GM23338 (cell line): ENCODE results near the gene TBPL2. TPM values are rescaled to one million over a fixed set of nuclear protein-coding genes. Genes with fewer than 3 reads are reported as not detected.

Experiments used
- ATAC-seq: fragments of 200-7000 bp; cut with Tn5 transposase; 3 replicates; pipeline ENCODE4 v1.9.1; 2020
- DNase-seq: peaks from one replicate; pipeline ENCODE4 v3.0.0-alpha.2; 2015; ENCODE audit warnings: low spot score
- H2AFZ ChIP-seq: fragments of 200-600 bp; sonication (generic); 2 replicates; pipeline ENCODE4 v1.8.0; 2016; ENCODE audit warnings: antibody characterized with exemption, mild to moderate bottlenecking, moderate library complexity
- H3F3A ChIP-seq: fragments of 200-600 bp; sonication (generic); replicated peaks from 2 replicates; pipeline ENCODE4 v1.8.0; 2017; ENCODE audit warnings: antibody characterized with exemption, mixed run types, low read depth
- H3K27ac ChIP-seq: fragments of 200-600 bp; sonication (generic); 2 replicates; pipeline ENCODE4 v1.6.1; 2016; ENCODE audit warnings: low read depth
- H3K27me3 ChIP-seq: fragments of 200-600 bp; sonication (generic); 2 replicates; pipeline ENCODE4 v1.8.0; 2016; ENCODE audit warnings: mild to moderate bottlenecking, mixed run types, moderate library complexity; ENCODE audit not compliant: insufficient read depth
- H3K36me3 ChIP-seq: fragments of 200-600 bp; sonication (generic); 2 replicates; pipeline ENCODE4 v1.8.0; 2016; ENCODE audit warnings: mild to moderate bottlenecking; ENCODE audit not compliant: insufficient read depth
- H3K4me1 ChIP-seq: fragments of 200-600 bp; sonication (generic); 2 replicates; pipeline ENCODE4 v1.8.0; 2016; ENCODE audit warnings: mild to moderate bottlenecking, moderate library complexity; ENCODE audit not compliant: insufficient read depth
- H3K4me2 ChIP-seq: fragments of 200-600 bp; sonication (generic); 2 replicates; pipeline ENCODE4 v1.7.1; 2017; ENCODE audit warnings: mixed run types
- H3K4me3 ChIP-seq: fragments of 200-600 bp; sonication (generic); 2 replicates; pipeline ENCODE4 v1.6.1; 2016; ENCODE audit warnings: mixed run types
- H3K79me2 ChIP-seq: fragments of 200-600 bp; sonication (generic); replicated peaks from 2 replicates; pipeline ENCODE4 v1.8.0; 2017; ENCODE audit warnings: mild to moderate bottlenecking; ENCODE audit not compliant: insufficient read depth
- H3K9me2 ChIP-seq: fragments of 200-600 bp; sonication (generic); 2 replicates; pipeline ENCODE4 v1.8.0; 2017; ENCODE audit not compliant: insufficient read depth
- H4K20me1 ChIP-seq: fragments of 200-600 bp; sonication (generic); replicated peaks from 2 replicates; pipeline ENCODE4 v1.8.0; 2017; ENCODE audit warnings: mild to moderate bottlenecking; ENCODE audit not compliant: insufficient read depth
- H3K27ac Mint-ChIP-seq: 2 replicates; pipeline ENCODE4 v1.8.0; 2020; ENCODE audit warnings: inconsistent platforms, mild to moderate bottlenecking, moderate library complexity, mixed read lengths
- H3K27me3 Mint-ChIP-seq: 3 replicates; pipeline ENCODE4 v1.8.0; 2022; ENCODE audit warnings: low read depth, mild to moderate bottlenecking, moderate library complexity, mixed read lengths, inconsistent platforms; ENCODE audit not compliant: insufficient read depth, poor library complexity
- H3K36me3 Mint-ChIP-seq: 3 replicates; pipeline ENCODE4 v1.8.0; 2021; ENCODE audit warnings: low read depth, mild to moderate bottlenecking, inconsistent platforms, moderate library complexity, mixed read lengths
- H3K4me1 Mint-ChIP-seq: 3 replicates; pipeline ENCODE4 v1.8.0; 2020; ENCODE audit warnings: mild to moderate bottlenecking, inconsistent platforms, mixed read lengths
- H3K4me3 Mint-ChIP-seq: 3 replicates; pipeline ENCODE4 v1.8.0; 2021; ENCODE audit warnings: moderate library complexity, mild to moderate bottlenecking, inconsistent platforms, mixed read lengths
- H3K9me3 Mint-ChIP-seq: 3 replicates; pipeline ENCODE4 v1.8.0; 2020; ENCODE audit warnings: moderate library complexity, mild to moderate bottlenecking, inconsistent platforms, mixed read lengths
- CREB1 ChIP-seq: fragments of 250-450 bp; sonication (Bioruptor Pico); IDR thresholded peaks from 2 replicates; pipeline ENCODE4 v1.5.0; 2020; ENCODE audit warnings: low read depth, mild to moderate bottlenecking, moderate library complexity
- EZH2 ChIP-seq: fragments of 200-600 bp; sonication (generic); IDR thresholded peaks from one replicate; pipeline ENCODE4 v1.8.0; 2017; ENCODE audit warnings: antibody characterized with exemption, mild to moderate bottlenecking, low read depth; ENCODE audit not compliant: unreplicated experiment
- EZH2phosphoT487 ChIP-seq: fragments of 200-600 bp; sonication (generic); IDR thresholded peaks from one replicate; pipeline ENCODE4 v1.8.1; 2018; ENCODE audit warnings: antibody characterized with exemption; ENCODE audit not compliant: unreplicated experiment
- JUNB ChIP-seq: IDR thresholded peaks from one replicate; pipeline ENCODE4 v1.6.1; 2016; ENCODE audit warnings: antibody characterized with exemption; ENCODE audit not compliant: unreplicated experiment
- NANOG ChIP-seq: IDR thresholded peaks from 2 replicates; pipeline ENCODE4 v1.6.1; 2016; ENCODE audit warnings: antibody characterized with exemption, borderline replicate concordance
- POLR2AphosphoS5 ChIP-seq: IDR thresholded peaks from 2 replicates; pipeline ENCODE4 v1.6.1; 2016; ENCODE audit warnings: antibody characterized with exemption, low read depth
- STAT1 ChIP-seq: IDR thresholded peaks from one replicate; pipeline ENCODE4 v1.6.1; 2016; ENCODE audit warnings: antibody characterized with exemption; ENCODE audit not compliant: unreplicated experiment
- ZNF114 ChIP-seq: fragments of 250-450 bp; sonication (Bioruptor Pico); IDR thresholded peaks from 2 replicates; pipeline ENCODE4 v1.5.0; 2020; ENCODE audit warnings: mild to moderate bottlenecking, moderate library complexity
- ZNF331 ChIP-seq: fragments of 250-450 bp; sonication (Bioruptor Pico); IDR thresholded peaks from 2 replicates; pipeline ENCODE4 v1.5.0; 2020; ENCODE audit warnings: low read depth, mild to moderate bottlenecking, moderate library complexity
- polyA plus RNA-seq: library from polyadenylated mRNA; unstranded; fragments of >200 nt; fragmentation: Nextera tagmentation; extraction: Ambion mirVana; gene quantifications from 2 replicates; pipeline ENCODE4 v1.2.1, GENCODE V29; 2016
- total RNA-seq: library from RNA; depleted of rRNA; stranded (reverse); fragments of >200 nt; shearing (Covaris generic); gene quantifications from 2 replicates; pipeline ENCODE4 v1.2.3, GENCODE V29; 2014
- TF ChIP-seq, protein P1 (sequence below): IDR thresholded peaks from one replicate; pipeline ENCODE4 v1.6.1; 2018; ENCODE audit warnings: antibody characterized with exemption; ENCODE audit not compliant: unreplicated experiment
- TF ChIP-seq, protein P2 (sequence below): IDR thresholded peaks from 2 replicates; pipeline ENCODE4 v1.6.1; 2016; ENCODE audit warnings: antibody characterized with exemption
- TF ChIP-seq, protein P3 (sequence below), 2 experiments: fragments of 200-600 bp in 1 of 2; sonication (generic) in 1 of 2; conservative IDR thresholded peaks; 2 replicates each; pipeline versions ENCODE4 v1.5.1 to v1.6.1; 2016 to 2017; ENCODE audit warnings: antibody characterized with exemption in 2 of 2, low read depth in 2 of 2, mild to moderate bottlenecking in 2 of 2, moderate library complexity in 1 of 2
- TF ChIP-seq, protein P4 (sequence below): fragments of 250-450 bp; sonication (Bioruptor Pico); IDR thresholded peaks from 2 replicates; pipeline ENCODE4 v1.5.0; 2020; ENCODE audit warnings: mild to moderate bottlenecking, moderate library complexity

The TBPL2 gene
- total and polyA plus RNA-seq, 2 experiments from 2014 or later = 0.24 TPM; not detected in 1

DNA sequence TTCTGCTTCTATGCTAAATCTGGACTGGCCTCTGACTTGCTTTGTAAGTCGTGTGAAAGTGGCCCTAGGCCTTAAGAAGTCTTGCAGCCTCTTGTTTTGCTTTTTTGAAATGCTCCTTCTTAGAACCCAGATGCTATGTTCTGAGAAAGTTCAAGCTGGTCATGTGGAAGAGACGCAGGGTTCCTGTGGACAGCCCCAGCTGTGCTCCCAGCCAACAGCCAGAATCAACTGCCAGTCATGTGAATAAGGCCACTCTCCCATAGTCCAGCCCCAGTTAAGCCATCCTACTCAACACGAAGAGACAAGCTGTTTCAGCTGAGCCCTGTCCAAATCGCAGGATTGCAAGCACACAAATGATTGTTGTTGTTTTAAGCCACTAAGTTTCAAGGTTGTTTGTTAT, 37.3 kb upstream of the TBPL2 start:
- H3K9me2 ChIP-seq = no peaks in the 10 kb centered on the region
- no peaks in the 10 kb centered on the region for H3F3A ChIP-seq
- H3K27ac ChIP-seq = no peak overlapping the region
- no peak overlapping the region for H3K4me3 Mint-ChIP-seq
- no peaks in the 10 kb centered on the region for H3K4me1 Mint-ChIP-seq
- TF ChIP-seq, protein P1, sequence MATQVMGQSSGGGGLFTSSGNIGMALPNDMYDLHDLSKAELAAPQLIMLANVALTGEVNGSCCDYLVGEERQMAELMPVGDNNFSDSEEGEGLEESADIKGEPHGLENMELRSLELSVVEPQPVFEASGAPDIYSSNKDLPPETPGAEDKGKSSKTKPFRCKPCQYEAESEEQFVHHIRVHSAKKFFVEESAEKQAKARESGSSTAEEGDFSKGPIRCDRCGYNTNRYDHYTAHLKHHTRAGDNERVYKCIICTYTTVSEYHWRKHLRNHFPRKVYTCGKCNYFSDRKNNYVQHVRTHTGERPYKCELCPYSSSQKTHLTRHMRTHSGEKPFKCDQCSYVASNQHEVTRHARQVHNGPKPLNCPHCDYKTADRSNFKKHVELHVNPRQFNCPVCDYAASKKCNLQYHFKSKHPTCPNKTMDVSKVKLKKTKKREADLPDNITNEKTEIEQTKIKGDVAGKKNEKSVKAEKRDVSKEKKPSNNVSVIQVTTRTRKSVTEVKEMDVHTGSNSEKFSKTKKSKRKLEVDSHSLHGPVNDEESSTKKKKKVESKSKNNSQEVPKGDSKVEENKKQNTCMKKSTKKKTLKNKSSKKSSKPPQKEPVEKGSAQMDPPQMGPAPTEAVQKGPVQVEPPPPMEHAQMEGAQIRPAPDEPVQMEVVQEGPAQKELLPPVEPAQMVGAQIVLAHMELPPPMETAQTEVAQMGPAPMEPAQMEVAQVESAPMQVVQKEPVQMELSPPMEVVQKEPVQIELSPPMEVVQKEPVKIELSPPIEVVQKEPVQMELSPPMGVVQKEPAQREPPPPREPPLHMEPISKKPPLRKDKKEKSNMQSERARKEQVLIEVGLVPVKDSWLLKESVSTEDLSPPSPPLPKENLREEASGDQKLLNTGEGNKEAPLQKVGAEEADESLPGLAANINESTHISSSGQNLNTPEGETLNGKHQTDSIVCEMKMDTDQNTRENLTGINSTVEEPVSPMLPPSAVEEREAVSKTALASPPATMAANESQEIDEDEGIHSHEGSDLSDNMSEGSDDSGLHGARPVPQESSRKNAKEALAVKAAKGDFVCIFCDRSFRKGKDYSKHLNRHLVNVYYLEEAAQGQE = no peak
- TF ChIP-seq CREB1 (no peak), EZH2phosphoT487 (no peak), NANOG (no peak), ZNF331 (CRISPR knock-in tag) (no peak), JUNB (no peak), STAT1 (no peak), POLR2AphosphoS5 (no peak), EZH2 (no peak), ZNF114 (no peak)
- TF ChIP-seq, protein P2, sequence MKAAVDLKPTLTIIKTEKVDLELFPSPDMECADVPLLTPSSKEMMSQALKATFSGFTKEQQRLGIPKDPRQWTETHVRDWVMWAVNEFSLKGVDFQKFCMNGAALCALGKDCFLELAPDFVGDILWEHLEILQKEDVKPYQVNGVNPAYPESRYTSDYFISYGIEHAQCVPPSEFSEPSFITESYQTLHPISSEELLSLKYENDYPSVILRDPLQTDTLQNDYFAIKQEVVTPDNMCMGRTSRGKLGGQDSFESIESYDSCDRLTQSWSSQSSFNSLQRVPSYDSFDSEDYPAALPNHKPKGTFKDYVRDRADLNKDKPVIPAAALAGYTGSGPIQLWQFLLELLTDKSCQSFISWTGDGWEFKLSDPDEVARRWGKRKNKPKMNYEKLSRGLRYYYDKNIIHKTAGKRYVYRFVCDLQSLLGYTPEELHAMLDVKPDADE = no peak
- TF ChIP-seq, protein P3, sequence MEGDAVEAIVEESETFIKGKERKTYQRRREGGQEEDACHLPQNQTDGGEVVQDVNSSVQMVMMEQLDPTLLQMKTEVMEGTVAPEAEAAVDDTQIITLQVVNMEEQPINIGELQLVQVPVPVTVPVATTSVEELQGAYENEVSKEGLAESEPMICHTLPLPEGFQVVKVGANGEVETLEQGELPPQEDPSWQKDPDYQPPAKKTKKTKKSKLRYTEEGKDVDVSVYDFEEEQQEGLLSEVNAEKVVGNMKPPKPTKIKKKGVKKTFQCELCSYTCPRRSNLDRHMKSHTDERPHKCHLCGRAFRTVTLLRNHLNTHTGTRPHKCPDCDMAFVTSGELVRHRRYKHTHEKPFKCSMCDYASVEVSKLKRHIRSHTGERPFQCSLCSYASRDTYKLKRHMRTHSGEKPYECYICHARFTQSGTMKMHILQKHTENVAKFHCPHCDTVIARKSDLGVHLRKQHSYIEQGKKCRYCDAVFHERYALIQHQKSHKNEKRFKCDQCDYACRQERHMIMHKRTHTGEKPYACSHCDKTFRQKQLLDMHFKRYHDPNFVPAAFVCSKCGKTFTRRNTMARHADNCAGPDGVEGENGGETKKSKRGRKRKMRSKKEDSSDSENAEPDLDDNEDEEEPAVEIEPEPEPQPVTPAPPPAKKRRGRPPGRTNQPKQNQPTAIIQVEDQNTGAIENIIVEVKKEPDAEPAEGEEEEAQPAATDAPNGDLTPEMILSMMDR (conservative IDR thresholded peaks at IDR 0.05; ENCODE audit: low read depth in 2 of 2) = no peak
- TF ChIP-seq, protein P4, sequence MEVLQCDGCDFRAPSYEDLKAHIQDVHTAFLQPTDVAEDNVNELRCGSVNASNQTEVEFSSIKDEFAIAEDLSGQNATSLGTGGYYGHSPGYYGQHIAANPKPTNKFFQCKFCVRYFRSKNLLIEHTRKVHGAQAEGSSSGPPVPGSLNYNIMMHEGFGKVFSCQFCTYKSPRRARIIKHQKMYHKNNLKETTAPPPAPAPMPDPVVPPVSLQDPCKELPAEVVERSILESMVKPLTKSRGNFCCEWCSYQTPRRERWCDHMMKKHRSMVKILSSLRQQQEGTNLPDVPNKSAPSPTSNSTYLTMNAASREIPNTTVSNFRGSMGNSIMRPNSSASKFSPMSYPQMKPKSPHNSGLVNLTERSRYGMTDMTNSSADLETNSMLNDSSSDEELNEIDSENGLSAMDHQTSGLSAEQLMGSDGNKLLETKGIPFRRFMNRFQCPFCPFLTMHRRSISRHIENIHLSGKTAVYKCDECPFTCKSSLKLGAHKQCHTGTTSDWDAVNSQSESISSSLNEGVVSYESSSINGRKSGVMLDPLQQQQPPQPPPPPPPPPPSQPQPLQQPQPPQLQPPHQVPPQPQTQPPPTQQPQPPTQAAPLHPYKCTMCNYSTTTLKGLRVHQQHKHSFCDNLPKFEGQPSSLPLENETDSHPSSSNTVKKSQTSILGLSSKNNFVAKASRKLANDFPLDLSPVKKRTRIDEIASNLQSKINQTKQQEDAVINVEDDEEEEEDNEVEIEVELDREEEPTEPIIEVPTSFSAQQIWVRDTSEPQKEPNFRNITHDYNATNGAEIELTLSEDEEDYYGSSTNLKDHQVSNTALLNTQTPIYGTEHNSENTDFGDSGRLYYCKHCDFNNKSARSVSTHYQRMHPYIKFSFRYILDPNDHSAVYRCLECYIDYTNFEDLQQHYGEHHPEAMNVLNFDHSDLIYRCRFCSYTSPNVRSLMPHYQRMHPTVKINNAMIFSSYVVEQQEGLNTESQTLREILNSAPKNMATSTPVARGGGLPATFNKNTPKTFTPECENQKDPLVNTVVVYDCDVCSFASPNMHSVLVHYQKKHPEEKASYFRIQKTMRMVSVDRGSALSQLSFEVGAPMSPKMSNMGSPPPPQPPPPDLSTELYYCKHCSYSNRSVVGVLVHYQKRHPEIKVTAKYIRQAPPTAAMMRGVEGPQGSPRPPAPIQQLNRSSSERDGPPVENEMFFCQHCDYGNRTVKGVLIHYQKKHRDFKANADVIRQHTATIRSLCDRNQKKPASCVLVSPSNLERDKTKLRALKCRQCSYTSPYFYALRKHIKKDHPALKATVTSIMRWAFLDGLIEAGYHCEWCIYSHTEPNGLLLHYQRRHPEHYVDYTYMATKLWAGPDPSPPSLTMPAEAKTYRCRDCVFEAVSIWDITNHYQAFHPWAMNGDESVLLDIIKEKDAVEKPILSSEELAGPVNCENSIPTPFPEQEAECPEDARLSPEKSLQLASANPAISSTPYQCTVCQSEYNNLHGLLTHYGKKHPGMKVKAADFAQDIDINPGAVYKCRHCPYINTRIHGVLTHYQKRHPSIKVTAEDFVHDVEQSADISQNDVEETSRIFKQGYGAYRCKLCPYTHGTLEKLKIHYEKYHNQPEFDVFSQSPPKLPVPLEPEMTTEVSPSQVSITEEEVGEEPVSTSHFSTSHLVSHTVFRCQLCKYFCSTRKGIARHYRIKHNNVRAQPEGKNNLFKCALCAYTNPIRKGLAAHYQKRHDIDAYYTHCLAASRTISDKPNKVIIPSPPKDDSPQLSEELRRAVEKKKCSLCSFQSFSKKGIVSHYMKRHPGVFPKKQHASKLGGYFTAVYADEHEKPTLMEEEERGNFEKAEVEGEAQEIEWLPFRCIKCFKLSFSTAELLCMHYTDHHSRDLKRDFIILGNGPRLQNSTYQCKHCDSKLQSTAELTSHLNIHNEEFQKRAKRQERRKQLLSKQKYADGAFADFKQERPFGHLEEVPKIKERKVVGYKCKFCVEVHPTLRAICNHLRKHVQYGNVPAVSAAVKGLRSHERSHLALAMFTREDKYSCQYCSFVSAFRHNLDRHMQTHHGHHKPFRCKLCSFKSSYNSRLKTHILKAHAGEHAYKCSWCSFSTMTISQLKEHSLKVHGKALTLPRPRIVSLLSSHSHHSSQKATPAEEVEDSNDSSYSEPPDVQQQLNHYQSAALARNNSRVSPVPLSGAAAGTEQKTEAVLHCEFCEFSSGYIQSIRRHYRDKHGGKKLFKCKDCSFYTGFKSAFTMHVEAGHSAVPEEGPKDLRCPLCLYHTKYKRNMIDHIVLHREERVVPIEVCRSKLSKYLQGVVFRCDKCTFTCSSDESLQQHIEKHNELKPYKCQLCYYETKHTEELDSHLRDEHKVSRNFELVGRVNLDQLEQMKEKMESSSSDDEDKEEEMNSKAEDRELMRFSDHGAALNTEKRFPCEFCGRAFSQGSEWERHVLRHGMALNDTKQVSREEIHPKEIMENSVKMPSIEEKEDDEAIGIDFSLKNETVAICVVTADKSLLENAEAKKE (CRISPR knock-in tag) = no peak
- H3K36me3 Mint-ChIP-seq = no peaks in the 10 kb centered on the region
- no peaks in the 10 kb centered on the region for H3K27me3 Mint-ChIP-seq
- no peak for ATAC-seq
- H3K36me3 ChIP-seq = no peaks in the 10 kb centered on the region; the same call in 1 of the 2 replicates
- no peak for DNase-seq
- no peaks in the 10 kb centered on the region for H3K79me2 ChIP-seq
- H3K27ac Mint-ChIP-seq = no peak overlapping the region
- H3K4me1 ChIP-seq = no peaks in the 10 kb centered on the region
- no peaks in the 10 kb centered on the region for H3K27me3 ChIP-seq
- H2AFZ ChIP-seq = no peak overlapping the region
- H4K20me1 ChIP-seq = no peaks in the 10 kb centered on the region
- H3K4me2 ChIP-seq = no peak overlapping the region
- no peaks in the 10 kb centered on the region for H3K9me3 Mint-ChIP-seq
- no peak overlapping the region for H3K4me3 ChIP-seq
